GM12865 (cell line): ENCODE measurements around the gene ILDR1.

Source experiments
- DNase-seq: peaks from one replicate; pipeline ENCODE4 v3.0.0; 2010; ENCODE audit warnings: low read depth
- H3K4me3 ChIP-seq: 2 replicates; pipeline ENCODE4 v1.5.1; 2011; ENCODE audit warnings: mild to moderate bottlenecking, low read depth, low read length, control low read depth
- TF ChIP-seq, protein P1 (sequence below): IDR thresholded peaks from 2 replicates; pipeline ENCODE4 v1.5.1; 2011; ENCODE audit warnings: low read length, control low read depth, low read depth, inconsistent platforms; ENCODE audit not compliant: insufficient read depth; ENCODE audit errors: missing control alignments

Gene ILDR1

GRCh38 chr3:121996441-121996840 lies 25.6 kb downstream of the ILDR1 start:
- DNase-seq, result no peak
- TF ChIP-seq, protein P1, sequence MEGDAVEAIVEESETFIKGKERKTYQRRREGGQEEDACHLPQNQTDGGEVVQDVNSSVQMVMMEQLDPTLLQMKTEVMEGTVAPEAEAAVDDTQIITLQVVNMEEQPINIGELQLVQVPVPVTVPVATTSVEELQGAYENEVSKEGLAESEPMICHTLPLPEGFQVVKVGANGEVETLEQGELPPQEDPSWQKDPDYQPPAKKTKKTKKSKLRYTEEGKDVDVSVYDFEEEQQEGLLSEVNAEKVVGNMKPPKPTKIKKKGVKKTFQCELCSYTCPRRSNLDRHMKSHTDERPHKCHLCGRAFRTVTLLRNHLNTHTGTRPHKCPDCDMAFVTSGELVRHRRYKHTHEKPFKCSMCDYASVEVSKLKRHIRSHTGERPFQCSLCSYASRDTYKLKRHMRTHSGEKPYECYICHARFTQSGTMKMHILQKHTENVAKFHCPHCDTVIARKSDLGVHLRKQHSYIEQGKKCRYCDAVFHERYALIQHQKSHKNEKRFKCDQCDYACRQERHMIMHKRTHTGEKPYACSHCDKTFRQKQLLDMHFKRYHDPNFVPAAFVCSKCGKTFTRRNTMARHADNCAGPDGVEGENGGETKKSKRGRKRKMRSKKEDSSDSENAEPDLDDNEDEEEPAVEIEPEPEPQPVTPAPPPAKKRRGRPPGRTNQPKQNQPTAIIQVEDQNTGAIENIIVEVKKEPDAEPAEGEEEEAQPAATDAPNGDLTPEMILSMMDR, result no peak
- H3K4me3 ChIP-seq, result no peak overlapping the region

GRCh38 chr3:121995161-121996137 lies 26.6 kb downstream of the ILDR1 start:
- peak; percentile 76 for DNase-seq
- no peak overlapping the region for H3K4me3 ChIP-seq
- TF ChIP-seq, protein P1, result peak; percentile 68

- TF ChIP-seq, protein P1, result no peak
- no peak overlapping the region for H3K4me3 ChIP-seq
- DNase-seq, result no peak
Observed at GRCh38 chr3:121994551-121994950, 27.5 kb downstream of the ILDR1 start.

DNA sequence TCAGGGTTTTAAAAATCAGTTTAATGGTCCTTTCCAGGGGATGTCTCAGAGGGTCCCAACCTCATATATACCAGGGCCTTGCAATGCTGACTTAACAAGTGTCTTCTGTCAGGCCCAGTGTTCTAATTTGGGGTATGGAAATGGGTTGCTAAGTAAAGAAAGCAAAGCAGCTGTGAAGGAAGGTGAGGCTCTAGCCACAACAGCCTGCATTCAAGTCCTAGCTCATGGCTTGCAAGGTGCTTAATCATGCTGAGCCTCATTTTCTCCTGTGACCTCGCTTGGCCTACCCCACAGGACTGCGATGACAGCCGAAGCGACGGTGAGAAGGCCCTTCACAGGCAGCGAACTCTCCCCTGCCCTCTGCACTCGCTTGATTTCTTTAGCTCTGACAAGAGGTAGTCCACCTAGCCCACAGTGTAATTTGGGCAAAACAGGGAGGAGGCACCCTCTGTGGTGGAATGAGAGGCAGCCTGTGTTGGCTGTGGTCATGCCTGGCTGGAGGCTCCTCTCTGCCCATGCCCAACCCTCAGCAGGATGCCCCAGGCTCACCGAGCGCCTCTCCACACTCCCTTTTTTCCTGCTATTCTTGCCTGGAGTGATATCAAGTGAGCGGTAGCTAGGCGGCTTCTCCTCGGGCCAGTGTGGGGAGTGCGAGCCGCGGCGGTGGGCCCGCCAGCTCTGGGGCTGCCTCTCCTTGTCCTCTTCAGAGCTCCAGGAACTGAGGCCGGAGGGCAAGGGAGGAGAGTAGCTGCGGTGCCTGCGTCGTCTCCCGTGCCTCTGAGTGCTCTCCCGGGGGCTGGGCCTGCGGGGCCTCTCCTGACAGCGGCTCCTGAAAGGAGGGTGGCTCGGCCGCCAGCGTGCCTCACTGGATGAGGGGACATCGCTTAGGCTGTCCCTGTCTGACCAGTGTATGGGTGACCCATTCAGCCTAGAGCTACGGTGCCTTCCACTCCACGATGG lies 29.2 kb downstream of the ILDR1 start:
- peak; percentile 73 for DNase-seq
- TF ChIP-seq, protein P1, result no peak
- no peak overlapping the region for H3K4me3 ChIP-seq

GRCh38 chr3:121989943-121990342 lies 32.1 kb downstream of the ILDR1 start:
- no peak overlapping the region for H3K4me3 ChIP-seq
- TF ChIP-seq, protein P1, result no peak
- no peak for DNase-seq

- H3K4me3 ChIP-seq, result no peak overlapping the region
- TF ChIP-seq, protein P1, result no peak
Observed at GRCh38 chr3:121988146-121988545, 33.9 kb downstream of the ILDR1 start.

More at GRCh38 chr3:121988146-121988545, 33.9 kb downstream of the ILDR1 start:
- DNase-seq, result no peak
